Stimulated activated CD4-positive, alpha-beta T cell treated with anti-CD3 and anti-CD28 coated beads, Interleukin-15, amount 100 ng/mL, for 1 hour (primary cell): ENCODE results near the gene GAK.

Source experiments
- DNase-seq, 2 donors: peaks; one replicate each; pipeline ENCODE4 v3.0.0-alpha.2; 2020; ENCODE audit warnings: low read depth in 1 of 2, low spot score in 1 of 2

GAK gene

DNA sequence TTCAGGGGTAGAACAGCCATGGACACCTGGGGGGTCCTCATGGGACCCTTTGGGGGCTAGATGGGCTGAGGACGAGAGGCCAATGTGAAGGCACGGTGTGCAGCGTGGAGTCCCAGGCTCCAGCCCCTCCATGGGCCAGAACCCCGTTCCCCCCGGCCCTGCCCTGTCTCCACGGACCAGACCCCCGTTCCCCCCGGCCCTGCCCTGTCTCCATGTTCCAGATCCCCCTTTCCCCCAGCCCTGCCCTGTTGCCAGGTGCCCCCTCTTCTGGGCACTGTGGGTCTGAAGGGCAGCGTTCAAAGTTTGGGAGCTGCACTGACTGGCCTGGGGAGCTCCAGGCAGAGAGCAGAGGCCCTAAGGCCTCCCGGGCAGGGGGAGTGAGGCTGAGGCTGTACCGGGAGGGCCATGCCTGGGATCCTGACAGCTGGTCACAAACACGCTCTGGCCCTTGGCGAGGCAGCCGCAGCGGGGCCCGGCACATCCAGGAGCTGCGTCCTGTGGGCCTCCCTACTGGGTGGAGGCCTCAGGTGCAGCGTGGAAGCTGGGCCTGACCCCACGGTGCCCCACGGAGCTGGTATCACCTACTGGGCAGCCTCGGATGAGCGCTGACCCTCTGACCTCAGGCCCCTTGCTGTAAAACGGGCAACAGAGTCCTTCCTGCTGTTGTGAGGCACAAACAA, 32.4 kb upstream of the GAK start:
- no peak for DNase-seq

DNA sequence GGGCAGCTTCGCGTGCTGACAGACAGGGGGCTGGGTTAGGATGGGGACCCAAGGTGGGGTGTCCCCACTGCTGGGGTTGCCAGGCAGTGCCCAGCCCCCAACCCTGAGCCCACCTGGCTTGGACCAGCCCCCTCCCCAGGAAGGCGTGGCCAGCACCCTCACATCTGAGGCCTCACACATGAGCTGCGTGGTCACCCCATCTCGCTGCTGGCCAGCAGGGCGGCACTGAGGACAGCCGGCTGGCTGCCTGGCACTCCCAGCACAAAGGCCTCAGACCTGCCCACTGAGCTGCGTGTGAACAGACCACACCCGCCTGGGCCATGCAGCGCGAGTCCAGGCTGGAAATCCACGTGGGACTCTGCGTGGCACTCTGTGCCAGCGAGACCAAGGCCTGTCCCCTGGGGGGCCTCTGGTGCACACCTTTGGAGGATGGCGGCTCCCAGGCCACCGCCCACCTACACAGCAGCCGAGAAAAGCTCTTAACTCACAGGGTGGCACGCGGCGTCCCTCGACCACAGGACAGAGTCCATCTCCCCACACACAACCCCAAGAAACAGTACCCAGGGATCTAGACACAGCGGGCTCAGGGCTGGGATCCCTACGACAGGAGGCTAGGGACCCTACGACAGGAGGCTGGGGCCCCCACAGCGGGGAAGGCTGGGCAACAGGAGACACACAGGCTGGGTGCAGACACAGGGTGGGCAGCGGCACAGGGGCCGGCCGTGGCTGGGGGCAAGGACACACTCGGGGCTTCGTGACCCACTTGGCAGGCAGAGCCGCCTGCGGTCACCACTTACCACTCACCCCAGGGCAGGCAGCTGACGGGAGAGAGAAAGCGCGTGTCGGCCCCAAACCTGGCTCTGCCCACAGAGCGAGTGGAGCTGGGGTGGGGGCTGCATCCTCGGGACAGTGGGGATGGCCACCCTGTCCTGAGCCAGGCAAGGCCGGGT, 31.4 kb upstream of the GAK start:
- no peak for DNase-seq

DNA sequence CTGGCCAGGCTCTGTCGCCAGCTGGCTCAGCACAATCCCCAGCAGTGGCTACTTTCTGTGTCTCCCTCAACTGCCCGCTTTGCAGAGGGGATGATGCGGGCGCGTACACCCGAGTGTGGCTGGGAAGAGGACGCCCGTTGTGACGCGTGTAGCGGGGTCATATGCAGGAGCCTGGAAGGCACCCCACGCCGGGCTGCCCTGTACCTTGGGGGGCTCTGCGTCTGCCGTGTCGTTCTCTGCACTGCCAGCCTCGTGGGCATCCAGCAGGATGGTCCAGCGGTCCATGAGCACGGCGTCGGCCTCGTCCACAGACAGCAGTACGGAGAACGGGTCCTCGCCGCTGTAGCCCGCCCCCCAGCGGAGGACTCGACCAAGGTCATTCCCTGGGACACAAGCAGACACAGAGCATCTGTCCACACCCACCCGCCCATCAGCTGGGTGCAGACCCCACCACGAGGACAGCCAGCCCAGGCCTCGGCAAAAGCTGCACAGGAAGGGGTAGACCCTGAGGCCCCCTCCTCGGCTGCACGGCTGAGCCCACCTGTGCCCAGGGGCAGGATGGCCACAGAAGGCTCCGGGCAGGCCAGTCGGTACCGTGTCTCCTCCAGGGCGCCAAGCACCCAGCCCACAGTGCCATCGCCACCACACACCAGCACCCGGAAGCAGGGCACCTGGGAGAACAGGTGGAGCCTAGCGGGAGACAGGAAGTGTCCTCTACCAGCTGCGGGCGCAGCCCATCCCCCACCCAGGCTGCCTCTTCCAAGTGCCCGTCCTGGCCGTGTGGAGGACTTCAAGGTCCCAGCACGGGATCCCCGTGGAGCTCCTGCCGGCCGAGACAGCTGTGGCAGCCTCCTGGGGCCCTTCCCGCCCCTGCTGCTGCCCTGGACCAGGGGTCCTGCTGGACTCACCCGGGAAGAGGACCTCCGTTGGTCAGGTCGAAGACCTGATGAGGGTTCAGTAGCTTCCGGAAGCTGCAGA, 30.4 kb upstream of the GAK start:
- no peak for DNase-seq

- no peak for DNase-seq
Observed at GRCh38 chr4:961351-962230, 29.5 kb upstream of the GAK start.

- no peak for DNase-seq
Observed at GRCh38 chr4:960636-961350, 28.7 kb upstream of the GAK start.

GRCh38 chr4:960140-960635, 28.1 kb upstream of the GAK start:
- DNase-seq, result no peak

- no peak for DNase-seq
Observed at GRCh38 chr4:959338-960139, 27.4 kb upstream of the GAK start.

DNA sequence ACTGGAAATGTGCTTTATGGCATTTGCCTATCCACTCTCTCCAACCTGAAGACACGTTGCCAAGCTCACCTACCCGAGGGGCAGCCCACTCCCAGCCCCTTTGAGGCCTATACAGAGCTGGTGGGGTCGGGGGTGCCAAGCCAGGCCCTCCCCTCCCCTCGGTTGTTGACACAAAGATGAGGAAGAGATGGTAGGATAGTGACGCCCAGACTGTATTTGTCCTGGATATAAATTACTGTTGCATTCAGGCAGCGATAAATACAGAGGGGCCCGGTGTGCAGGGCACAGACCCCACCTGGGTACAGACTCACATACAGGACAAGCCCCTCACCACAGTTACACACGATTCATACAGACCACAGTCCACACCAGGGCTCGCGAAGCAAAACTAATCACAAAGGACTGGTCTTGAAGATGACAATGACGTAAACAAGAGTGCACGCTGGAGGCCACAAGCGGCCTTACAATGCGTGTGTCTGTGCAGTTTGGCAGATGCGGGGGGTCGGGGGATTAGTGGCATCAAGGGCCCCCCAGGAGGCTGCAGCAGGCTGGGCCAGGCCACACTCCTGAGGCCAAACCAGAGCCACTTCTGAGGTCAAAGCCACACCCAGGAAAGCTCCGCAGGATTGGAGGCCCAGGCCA, 26.7 kb upstream of the GAK start:
- DNase-seq, result no peak

DNA sequence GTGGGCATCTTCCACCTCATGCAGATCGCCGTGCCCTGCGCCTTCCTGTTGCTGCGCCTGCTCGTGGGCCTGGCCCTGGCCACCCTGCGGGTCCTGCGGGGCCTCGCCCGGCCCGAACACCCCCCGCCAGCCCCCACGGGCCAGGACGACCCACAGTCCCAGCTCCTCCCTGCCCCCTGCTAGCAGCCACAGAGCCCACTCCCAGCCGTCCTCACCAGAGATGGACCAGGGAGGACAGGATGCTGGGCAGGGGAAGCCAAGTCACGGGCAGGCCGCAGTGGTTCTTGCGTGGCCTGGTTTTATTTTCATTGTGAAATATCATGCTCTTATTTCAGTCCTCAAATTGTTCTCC, 26.2 kb upstream of the GAK start:
- DNase-seq, result no peak

DNA sequence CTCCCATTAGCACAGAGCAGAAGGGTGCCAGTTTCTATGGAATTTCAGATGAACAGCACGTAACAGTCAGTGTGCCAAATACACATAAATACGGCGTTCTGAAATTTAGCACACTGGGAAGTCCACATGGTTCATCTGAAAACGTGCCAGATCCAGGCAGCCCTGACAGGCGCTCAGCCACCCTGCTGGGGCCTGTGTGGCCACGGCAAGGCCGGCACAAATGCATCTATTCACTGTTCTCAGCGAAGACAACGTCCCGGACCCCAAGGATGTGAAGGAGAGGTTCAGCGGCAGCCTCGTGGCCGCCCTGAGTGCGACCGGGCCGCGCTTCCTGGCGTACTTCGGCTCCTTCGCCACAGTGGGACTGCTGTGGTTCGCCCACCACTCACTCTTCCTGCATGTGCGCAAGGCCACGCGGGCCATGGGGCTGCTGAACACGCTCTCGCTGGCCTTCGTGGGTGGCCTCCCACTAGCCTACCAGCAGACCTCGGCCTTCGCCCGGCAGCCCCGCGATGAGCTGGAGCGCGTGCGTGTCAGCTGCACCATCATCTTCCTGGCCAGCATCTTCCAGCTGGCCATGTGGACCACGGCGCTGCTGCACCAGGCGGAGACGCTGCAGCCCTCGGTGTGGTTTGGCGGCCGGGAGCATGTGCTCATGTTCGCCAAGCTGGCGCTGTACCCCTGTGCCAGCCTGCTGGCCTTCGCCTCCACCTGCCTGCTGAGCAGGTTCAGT, 25.6 kb upstream of the GAK start:
- no peak for DNase-seq

GRCh38 chr4:957231-957580, 25.1 kb upstream of the GAK start:
- DNase-seq, result no peak

DNA sequence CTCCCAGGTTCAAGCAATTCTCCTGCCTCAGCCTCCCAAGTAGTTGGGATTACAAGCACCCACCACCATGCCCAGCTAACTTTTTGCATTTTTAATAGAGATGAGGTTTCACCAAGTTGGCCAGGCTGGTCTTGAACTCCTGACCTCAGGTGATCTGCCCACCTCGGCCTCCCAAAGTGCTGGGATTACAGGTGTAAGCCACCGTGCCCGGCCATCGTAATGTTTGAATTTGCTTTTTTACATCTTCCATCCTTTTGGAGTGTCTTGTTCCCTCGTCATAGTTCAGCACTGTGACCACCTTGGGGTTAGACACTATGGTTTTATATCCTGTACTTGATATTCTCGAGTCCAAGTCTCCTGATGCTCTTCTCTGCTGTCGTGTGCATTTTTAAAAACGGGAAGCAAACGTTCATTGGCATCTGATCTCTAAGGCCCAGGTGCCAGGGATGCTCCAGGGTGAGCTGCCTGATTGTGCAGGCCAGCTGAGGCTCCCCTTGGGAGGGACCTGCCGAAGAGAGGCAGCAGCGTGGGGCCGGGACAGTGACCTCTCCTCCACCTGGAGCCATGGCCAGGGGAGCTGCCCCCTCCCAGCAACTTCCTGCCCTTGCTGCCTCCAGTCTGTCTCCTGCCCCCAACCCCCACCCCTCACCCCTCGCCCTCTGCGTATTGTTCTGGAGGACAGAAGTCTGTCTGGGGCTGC, 24.6 kb upstream of the GAK start:
- no peak for DNase-seq

DNA sequence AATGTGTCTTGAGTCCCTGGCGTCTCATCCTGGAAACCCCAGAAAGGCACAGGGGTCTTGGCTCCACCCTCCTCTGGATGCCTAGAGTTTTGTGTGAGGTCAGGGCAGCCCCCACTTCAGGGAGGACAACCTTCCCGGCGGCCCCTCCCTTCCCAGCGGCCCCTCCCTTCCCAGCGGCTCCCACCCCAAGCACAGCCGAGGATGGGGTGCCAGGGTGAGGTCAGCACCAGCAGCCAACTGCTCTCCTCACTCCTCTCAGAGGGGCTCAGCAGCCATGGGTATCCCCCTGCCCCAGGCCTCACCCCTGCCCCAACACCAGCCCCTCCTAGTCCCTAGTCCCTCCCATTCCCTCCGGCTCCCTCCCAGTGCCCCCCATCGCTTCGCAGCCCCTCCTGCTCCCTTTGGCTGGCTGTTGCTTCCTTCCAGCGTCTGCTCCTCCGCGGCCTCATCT, 23.8 kb upstream of the GAK start:
- DNase-seq, result no peak

GRCh38 chr4:955161-955921, 23.2 kb upstream of the GAK start:
- no peak for DNase-seq

DNA sequence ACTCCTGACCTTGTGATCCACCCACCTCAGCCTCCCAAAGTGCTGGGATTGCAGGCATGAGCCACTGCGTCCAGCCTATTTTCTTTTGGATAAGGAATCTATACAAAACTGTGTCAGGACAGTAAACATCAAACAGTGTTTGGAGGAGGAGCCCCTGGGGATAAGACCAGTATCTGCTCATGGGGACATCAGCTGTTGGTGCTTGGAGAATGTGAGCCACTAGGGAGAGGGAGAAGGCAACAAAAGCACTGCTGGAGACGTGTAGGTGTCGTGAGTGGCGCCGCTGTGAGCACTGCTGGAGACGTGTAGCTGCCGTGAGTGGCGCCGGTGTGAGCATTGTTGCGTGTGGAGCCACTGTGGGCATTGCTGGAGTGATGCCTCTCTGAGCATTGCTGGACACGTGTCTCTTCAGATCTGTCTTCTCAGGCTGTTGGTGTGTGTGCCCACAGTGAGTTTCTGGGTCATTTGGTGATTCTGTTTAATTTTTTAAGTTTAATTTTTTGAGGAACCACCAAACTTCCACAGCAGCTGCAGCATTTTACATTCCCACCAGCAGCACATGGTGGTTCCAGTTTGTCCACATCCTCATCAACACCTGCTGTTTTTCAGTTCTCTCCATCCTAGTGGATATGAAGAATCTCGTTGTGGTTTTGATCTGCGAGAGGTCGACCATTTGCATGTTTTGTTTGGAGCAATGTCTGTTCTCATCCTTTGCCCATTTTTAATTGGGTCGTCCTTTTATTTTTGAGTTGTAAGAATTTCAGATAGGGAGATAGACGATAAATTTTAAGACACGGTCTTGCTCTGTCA, 22.3 kb upstream of the GAK start:
- no peak for DNase-seq

GRCh38 chr4:953574-953915, 21.4 kb upstream of the GAK start:
- DNase-seq, result no peak
